ENCODE measurements around the gene HMGN4.

Gene HMGN4

GRCh38 chr6:26575494-26575939 is 37.4 kb downstream of the HMGN4 start:
- no peak for TF ChIP-seq CTCF (conservative IDR thresholded peaks at IDR 0.05; ENCODE audit: low read length)
- no peak for DNase-seq (ENCODE audit: low read depth)
- H3K4me3 ChIP-seq (ENCODE audit: low read length) = no peak overlapping the region

- peak overlapping the region; percentile 60 for H3K4me3 ChIP-seq (ENCODE audit: low read length)
- DNase-seq (ENCODE audit: low read depth) = no peak
- no peak for TF ChIP-seq CTCF (conservative IDR thresholded peaks at IDR 0.05; ENCODE audit: low read length)
These were observed 38.3 kb downstream of the HMGN4 start for GRCh38 chr6:26576407-26576843.

GRCh38 chr6:26576929-26577719 is 39.0 kb downstream of the HMGN4 start:
- DNase-seq (ENCODE audit: low read depth) = peak; percentile 71
- TF ChIP-seq CTCF (conservative IDR thresholded peaks at IDR 0.05; ENCODE audit: low read length) = no peak
- H3K4me3 ChIP-seq (ENCODE audit: low read length) = peak overlapping the region; percentile 60

- no peak for TF ChIP-seq CTCF (conservative IDR thresholded peaks at IDR 0.05; ENCODE audit: low read length)
- H3K4me3 ChIP-seq (ENCODE audit: low read length) = peak overlapping the region; percentile 60
- no peak for DNase-seq (ENCODE audit: low read depth)
These were observed 39.5 kb downstream of the HMGN4 start for GRCh38 chr6:26577720-26578072.

- no peak overlapping the region for H3K4me3 ChIP-seq (ENCODE audit: low read length)
- TF ChIP-seq CTCF (conservative IDR thresholded peaks at IDR 0.05; ENCODE audit: low read length) = no peak
- DNase-seq (ENCODE audit: low read depth) = no peak
These were observed 40.1 kb downstream of the HMGN4 start for GRCh38 chr6:26578279-26578678.

- DNase-seq (ENCODE audit: low read depth) = no peak
- H3K4me3 ChIP-seq (ENCODE audit: low read length) = no peak overlapping the region
- TF ChIP-seq CTCF (conservative IDR thresholded peaks at IDR 0.05; ENCODE audit: low read length) = no peak
These were observed 40.6 kb downstream of the HMGN4 start for GRCh38 chr6:26578741-26579140.
